Kidney (tissue), 22 donors: ENCODE results near the gene PRPSAP1. TPM values are rescaled to one million over a fixed set of nuclear protein-coding genes. Genes with fewer than 3 reads are reported as not detected.

Experiments
- DNase-seq, 5 donors: peaks; one replicate each; pipeline ENCODE4 v3.0.0-alpha.2; 2013 to 2020
- FAIRE-seq: peaks from 2 replicates; lab custom pipeline; 2012; peaks lifted over from hg19 to GRCh38; lab: Jason Lieb, UNC
- H3K27ac ChIP-seq, 2 donors: one replicate each; pipeline ENCODE4 v1.7.0; 2013; ENCODE audit warnings: low read depth in 2 of 2, low read length in 2 of 2, inconsistent platforms in 1 of 2
- H3K27me3 ChIP-seq: one replicate; pipeline ENCODE4 v1.7.1; 2013; ENCODE audit warnings: low read length, inconsistent platforms; ENCODE audit not compliant: control insufficient read depth, insufficient read depth
- H3K36me3 ChIP-seq, 3 donors: one replicate each; pipeline versions ENCODE4 v1.7.0 to v1.7.1; 2013; ENCODE audit warnings: low read length in 3 of 3, control low read depth in 1 of 3, inconsistent platforms in 1 of 3; ENCODE audit not compliant: insufficient read depth in 3 of 3, control insufficient read depth in 2 of 3
- H3K4me1 ChIP-seq, 3 donors: one replicate each; pipeline versions ENCODE4 v1.7.0 to v1.7.1; 2013; ENCODE audit warnings: low read length in 3 of 3, inconsistent platforms in 1 of 3, low read depth in 1 of 3; ENCODE audit not compliant: control insufficient read depth in 2 of 3, insufficient read depth in 2 of 3
- H3K4me3 ChIP-seq, 3 donors: one replicate each; pipeline versions ENCODE4 v1.7.0 to v1.8.1; 2013; ENCODE audit warnings: low read length in 3 of 3, control low read depth in 1 of 3, inconsistent platforms in 1 of 3
- H3K9ac ChIP-seq, 3 donors: one replicate each; pipeline versions ENCODE4 v1.7.0 to v1.7.1; 2013; ENCODE audit warnings: low read length in 3 of 3, control low read depth in 1 of 3, inconsistent platforms in 1 of 3
- H3K9me3 ChIP-seq, 3 donors: one replicate each; pipeline versions ENCODE4 v1.7.0 to v1.7.1; 2013; ENCODE audit warnings: low read length in 3 of 3, control low read depth in 1 of 3, inconsistent platforms in 1 of 3; ENCODE audit not compliant: control insufficient read depth in 2 of 3, insufficient read depth in 1 of 3
- intact Hi-C: fragments of 100-400 bp; cut with DNase I; formaldehyde crosslinking; loops from one replicate; pipeline ENCODE4 v1.11.1; 2022
- long read RNA-seq, 10 donors: library from polyadenylated mRNA in 1 of 10; unstranded in 1 of 10; transcript quantifications; one replicate each; pipeline ENCODE4 v2.0.0 and lab custom pipeline, GENCODE V29; 2021 to 2026
- polyA plus RNA-seq: library from polyadenylated mRNA; stranded (reverse); fragments of 350-450 nt; fragmentation: Illumina TruSeq; extraction: RNeasy Lipid Tissue Mini Kit (QIAGEN cat#74804); gene quantifications from one replicate; pipeline ENCODE4 v1.2.3, GENCODE V29; 2014; ENCODE audit warnings: low read depth, low replicate concordance; ENCODE audit not compliant: insufficient read depth
- total RNA-seq: library from RNA; stranded (reverse); fragmentation: NEBNext Ultra II Directional; extraction: Animal tissue kit (Norgen Biotek cat#: 25700); gene quantifications from one replicate; pipeline ENCODE4 v1.2.1, GENCODE V29; 2021
- TF ChIP-seq, protein P1 (sequence below): IDR thresholded peaks from 3 replicates; pipeline ENCODE4 v1.5.1; 2012; ENCODE audit warnings: mild to moderate bottlenecking, moderate library complexity, borderline replicate concordance; ENCODE audit not compliant: insufficient read depth; ENCODE audit errors: extremely low read depth
- donor health status: control.
- donor health status: control.
- donor health status: control.
- donor health status: control.
- donor health status: control.
- donor health status: DM: yes; HTN: yes; CAD: no.
- donor health status: Normal renal cell carcinoma (clear cell type).

PRPSAP1 gene, protein sequence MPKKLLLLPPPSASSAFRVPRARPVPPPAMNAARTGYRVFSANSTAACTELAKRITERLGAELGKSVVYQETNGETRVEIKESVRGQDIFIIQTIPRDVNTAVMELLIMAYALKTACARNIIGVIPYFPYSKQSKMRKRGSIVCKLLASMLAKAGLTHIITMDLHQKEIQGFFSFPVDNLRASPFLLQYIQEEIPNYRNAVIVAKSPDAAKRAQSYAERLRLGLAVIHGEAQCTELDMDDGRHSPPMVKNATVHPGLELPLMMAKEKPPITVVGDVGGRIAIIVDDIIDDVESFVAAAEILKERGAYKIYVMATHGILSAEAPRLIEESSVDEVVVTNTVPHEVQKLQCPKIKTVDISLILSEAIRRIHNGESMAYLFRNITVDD
- total RNA-seq (37.6 TPM), polyA plus RNA-seq (39.9 TPM)
- long read RNA-seq, donor 1, transcript PRPSAP1-206 (10 exons, 3,660 nt) = major isoform, 8 of 8 reads
- long read RNA-seq, donor 1, partial matches to known transcripts = 0 of 8 reads
- long read RNA-seq, donor 1, other reads (novel, unspliced or antisense) = 0 of 8 reads
- long read RNA-seq, donor 2, transcript PRPSAP1-206 (10 exons, 3,660 nt) = major isoform, 9 of 10 reads
- long read RNA-seq, donor 2, partial matches to known transcripts = 0 of 10 reads
- long read RNA-seq, donor 2, other reads (novel, unspliced or antisense) = 0 of 10 reads
- long read RNA-seq, donor 3, transcript PRPSAP1-206 (10 exons, 3,660 nt) = major isoform, 9 of 11 reads
- long read RNA-seq, donor 3, partial matches to known transcripts = 0 of 11 reads
- long read RNA-seq, donor 3, other reads (novel, unspliced or antisense) = 0 of 11 reads
- long read RNA-seq, donor 4, transcript PRPSAP1-206 (10 exons, 3,660 nt) = major isoform, 9 of 18 reads
- long read RNA-seq, donor 4, partial matches to known transcripts = 6 of 18 reads
- long read RNA-seq, donor 4, other reads (novel, unspliced or antisense) = 0 of 18 reads
- long read RNA-seq, donor 5 = 0 reads
- long read RNA-seq, donor 6, transcript PRPSAP1-206 (10 exons, 3,660 nt) = major isoform, 7 of 7 reads
- long read RNA-seq, donor 6, partial matches to known transcripts = 0 of 7 reads
- long read RNA-seq, donor 6, other reads (novel, unspliced or antisense) = 0 of 7 reads
- long read RNA-seq, donor 7, transcript PRPSAP1-206 (10 exons, 3,660 nt) = major isoform, 33 of 43 reads
- long read RNA-seq, donor 7, partial matches to known transcripts = 3 of 43 reads
- long read RNA-seq, donor 7, other reads (novel, unspliced or antisense) = 7 of 43 reads
- long read RNA-seq, donor 8, transcript PRPSAP1-206 (10 exons, 3,660 nt) = major isoform, 13 of 14 reads
- long read RNA-seq, donor 8, partial matches to known transcripts = 0 of 14 reads
- long read RNA-seq, donor 8, other reads (novel, unspliced or antisense) = 0 of 14 reads
- long read RNA-seq, donor 9, transcript PRPSAP1-206 (10 exons, 3,660 nt) = major isoform, 6 of 7 reads
- long read RNA-seq, donor 9, partial matches to known transcripts = 0 of 7 reads
- long read RNA-seq, donor 9, other reads (novel, unspliced or antisense) = 0 of 7 reads
- long read RNA-seq, donor 10, transcript PRPSAP1-206 (10 exons, 3,660 nt) = major isoform, 10 of 15 reads
- long read RNA-seq, donor 10, partial matches to known transcripts = 0 of 15 reads
- long read RNA-seq, donor 10, other reads (novel, unspliced or antisense) = 0 of 15 reads

DNA sequence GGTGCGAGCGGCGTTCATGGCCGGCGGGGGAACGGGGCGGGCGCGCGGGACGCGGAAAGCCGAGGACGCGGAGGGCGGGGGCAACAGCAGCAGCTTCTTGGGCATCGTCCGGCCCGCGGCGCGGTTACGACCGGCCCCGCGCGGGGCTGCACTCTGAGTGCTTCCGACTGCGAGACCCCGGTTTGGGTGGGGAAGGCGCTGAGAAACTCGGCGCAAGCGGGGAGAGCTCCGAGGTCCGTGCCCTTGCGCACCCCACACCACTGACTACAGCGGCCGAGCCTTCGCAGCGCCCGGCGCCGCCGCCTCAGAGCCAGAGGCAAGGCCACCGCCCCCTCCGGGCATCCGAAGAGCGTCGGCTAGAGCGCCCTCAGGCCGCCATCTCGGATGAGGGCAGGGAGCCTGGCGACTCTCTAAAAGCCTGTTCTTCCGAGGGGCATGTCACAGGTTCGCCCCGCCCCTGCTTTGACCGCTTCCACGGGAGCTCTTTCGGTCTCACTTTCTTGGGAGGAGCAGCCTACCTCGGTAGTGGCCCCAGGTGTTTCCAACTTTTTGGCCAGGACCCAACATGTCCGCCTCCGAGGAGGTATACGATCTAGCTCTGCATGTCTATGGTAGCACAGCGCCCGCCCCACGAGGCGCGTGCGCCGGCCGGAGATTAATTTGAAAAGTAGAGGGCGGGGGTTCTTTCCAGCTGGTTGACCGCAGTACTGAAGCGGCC, at the start of gene PRPSAP1:
Gene PRPSAP1 (minus strand): TSS at position 318 of the 718 bp plus-strand sequence. CDS start 213 bp downstream, at position 105.
- Histone ChIP-seq H3K27ac (peak within 1 kb of the TSS; percentile 69 to 86), H3K36me3 (peaks cover 0 to under 1% (median 0%) of the 10 kb centered on the region in 3 donors), H3K4me3 (peak within 1 kb of the TSS; percentile 75 to 83 (median 81)), H3K4me1 (peaks cover 0 to 5% (median 0%) of the 10 kb centered on the region in 3 donors), H3K9me3 (no peaks in the 10 kb centered on the region), H3K9ac (peak within 1 kb of the TSS; percentile 58 to 89 (median 68)), H3K27me3 (no peaks in the 10 kb centered on the region)
- intact Hi-C loops = no loop called here
- peak; percentile 90 to 97 (median 95) for DNase-seq
- TF ChIP-seq, protein P1, sequence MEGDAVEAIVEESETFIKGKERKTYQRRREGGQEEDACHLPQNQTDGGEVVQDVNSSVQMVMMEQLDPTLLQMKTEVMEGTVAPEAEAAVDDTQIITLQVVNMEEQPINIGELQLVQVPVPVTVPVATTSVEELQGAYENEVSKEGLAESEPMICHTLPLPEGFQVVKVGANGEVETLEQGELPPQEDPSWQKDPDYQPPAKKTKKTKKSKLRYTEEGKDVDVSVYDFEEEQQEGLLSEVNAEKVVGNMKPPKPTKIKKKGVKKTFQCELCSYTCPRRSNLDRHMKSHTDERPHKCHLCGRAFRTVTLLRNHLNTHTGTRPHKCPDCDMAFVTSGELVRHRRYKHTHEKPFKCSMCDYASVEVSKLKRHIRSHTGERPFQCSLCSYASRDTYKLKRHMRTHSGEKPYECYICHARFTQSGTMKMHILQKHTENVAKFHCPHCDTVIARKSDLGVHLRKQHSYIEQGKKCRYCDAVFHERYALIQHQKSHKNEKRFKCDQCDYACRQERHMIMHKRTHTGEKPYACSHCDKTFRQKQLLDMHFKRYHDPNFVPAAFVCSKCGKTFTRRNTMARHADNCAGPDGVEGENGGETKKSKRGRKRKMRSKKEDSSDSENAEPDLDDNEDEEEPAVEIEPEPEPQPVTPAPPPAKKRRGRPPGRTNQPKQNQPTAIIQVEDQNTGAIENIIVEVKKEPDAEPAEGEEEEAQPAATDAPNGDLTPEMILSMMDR = peak; percentile 21
- no peak for FAIRE-seq

GRCh38 chr17:76402711-76403110, 49.0 kb upstream of the PRPSAP1 start:
- Histone ChIP-seq H3K4me1 (no peaks in the 10 kb centered on the region), H3K9ac (no peak overlapping the region), H3K27ac (no peak overlapping the region), H3K27me3 (no peaks in the 10 kb centered on the region), H3K4me3 (no peak overlapping the region), H3K9me3 (no peaks in the 10 kb centered on the region), H3K36me3 (peaks cover 2 to 37% (median 26%) of the 10 kb centered on the region in 3 donors)
- DNase-seq (peak in 1 of 5 donors; percentile 36), FAIRE-seq (no peak)
- intact Hi-C loops = no loop called here
- TF ChIP-seq, protein P1 = no peak
